Measurements from ENCODE around the gene MXD3.
"Not testable (repeated sequence)": the region's sequence is repeated elsewhere in the genome, so short reads cannot be mapped to it uniquely, and the experiment has no call there.

MXD3 gene

DNA sequence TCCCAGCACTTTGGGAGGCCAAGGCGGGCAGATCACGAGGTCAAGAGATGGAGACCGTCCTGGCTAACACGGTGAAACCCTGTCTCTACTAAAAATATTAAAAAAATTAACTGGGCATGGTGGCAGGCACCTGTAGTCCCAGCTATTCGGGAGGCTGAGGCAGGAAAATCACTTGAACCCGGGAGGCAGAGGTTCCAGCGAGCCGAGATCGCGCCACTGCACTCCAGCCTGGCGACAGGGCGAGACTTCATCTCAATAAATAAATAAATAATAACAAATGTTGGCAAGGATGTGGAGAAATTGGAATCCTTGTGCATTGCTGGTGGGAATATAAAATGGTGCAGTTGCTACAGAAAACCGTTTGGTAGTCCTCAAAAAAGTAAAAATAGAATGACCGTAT, 31.3 kb upstream of the MXD3 start:
- not testable (repeated sequence) for DNase-seq

DNA sequence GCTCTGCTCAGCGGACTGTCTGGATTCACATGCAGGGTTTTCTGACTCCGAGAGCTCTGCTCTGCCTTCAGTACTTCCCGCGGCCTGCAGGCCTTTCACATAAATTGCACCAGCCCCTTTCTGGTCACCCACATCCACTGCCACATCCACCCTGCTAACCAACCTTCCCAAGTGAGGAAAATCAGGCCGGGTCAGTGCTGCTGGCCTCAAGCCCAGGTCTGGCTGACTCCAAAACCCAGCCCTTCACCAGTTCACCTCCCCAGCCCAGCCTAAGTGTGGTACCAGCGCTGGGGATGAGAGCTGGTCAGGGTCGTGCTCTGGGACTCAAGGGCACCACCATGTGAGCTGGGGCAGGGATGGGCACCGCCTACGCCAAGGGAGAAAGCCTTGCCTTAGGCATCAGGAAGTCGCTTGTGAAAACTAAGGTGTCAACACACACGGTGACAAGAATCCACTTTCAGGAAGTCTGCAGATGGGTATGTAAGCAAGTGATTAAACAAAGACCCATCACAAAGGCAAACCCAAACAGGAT, 27.5 kb upstream of the MXD3 start:
- DNase-seq, result no peak

- DNase-seq, result no peak
These were observed 26.8 kb upstream of the MXD3 start for GRCh38 chr5:177338251-177339106.

- DNase-seq, result no peak
These were observed 25.2 kb upstream of the MXD3 start for GRCh38 chr5:177336603-177337494.

- DNase-seq, result no peak
These were observed 24.4 kb upstream of the MXD3 start for GRCh38 chr5:177336112-177336511.

DNA sequence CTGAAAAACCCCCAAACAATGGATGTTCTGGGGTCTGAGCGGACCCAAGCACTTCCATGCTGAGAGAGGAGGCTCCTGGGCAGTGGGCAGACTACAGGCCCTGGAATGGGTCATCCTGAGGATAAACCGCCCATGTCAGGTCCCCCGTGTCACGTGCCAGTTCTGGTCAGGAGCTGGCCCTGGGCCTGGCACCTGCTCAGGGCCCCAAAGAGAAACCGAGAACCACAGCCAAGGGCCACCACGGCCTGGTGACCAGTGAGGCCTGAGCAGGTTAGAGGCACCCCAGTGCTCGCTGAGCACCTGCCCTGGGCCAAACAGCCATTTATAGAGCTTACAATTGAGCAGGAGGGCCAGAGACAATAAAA, 24.0 kb upstream of the MXD3 start:
- DNase-seq, result no peak

DNA sequence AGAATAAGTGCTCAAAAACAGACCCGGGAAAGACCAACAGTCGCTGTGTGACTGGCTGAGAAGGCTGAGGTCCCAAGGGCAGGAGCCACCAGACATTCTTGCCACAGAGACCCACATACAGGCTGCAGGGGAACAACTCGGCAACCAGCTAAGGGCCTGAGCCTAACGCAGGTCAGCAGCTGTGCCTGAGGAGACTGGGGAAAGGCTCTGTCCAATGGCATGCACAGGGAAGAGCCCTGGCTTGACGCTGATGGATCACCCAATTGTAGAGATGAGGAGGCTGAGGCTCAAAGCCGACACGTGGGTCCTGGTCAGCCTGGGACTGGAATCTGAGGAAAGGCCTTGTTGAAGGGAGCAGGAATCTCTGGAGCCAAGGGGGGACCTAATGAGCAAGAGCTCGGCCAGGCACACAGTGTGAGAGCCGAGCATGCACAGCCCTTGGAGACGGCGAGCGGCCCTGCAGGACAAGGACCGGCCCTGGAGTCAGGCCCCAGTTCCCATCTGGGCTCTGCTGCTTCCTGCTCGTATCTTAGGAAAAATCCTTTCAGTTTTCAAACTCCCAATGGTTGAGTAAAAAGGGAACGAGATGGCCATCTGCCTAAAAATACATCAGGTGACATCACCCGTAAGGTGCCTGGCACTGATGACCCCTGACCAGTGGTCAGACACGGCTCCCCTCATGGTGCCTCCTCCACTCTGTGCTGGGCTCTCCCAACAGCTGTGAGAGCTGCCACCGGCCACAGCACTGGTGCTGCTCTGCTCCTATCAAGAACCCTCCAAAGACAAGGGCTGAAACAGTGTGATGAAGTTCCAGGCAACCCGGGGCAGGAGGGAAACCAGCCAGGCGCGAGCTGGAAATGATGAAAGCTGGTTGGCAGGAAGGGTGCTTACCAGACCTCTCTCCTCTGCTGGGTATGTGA, 23.3 kb upstream of the MXD3 start:
- no peak for DNase-seq

- no peak for DNase-seq
These were observed 22.5 kb upstream of the MXD3 start for GRCh38 chr5:177334155-177334551.

DNA sequence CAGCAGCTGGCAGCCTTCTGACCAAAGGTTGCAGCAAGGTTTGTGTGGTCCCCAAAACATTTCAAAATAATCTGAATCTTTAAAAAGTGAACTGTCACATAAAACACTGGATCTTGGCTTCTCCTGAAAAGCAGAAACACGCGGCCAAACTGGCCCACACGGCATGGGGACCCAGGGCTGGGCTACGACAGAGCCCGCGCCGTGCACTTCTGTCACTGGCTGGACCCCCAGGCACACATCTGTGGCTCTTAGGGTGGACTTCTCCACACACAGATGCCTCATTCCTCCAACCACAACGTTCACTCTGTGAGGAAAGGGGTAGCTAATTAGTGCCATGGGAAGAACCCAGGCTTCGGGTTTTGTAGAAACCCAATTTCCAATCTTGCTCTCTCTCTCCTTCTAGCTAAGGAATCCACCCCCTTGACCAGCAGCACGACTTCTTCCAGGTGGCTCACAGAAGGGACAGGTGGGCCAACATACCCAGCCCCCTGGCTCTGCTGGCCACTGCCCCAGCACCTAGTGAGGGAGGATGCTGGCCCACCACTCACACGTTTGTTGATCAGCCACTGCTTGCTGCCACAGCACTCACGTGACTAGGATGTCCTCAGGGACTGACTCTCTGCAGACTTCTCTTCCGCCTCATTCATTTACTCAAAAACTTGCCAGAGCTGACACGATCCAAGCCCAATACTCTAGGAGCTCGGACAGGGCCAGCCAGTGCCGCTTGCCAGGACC, 21.9 kb upstream of the MXD3 start:
- no peak for DNase-seq

DNA sequence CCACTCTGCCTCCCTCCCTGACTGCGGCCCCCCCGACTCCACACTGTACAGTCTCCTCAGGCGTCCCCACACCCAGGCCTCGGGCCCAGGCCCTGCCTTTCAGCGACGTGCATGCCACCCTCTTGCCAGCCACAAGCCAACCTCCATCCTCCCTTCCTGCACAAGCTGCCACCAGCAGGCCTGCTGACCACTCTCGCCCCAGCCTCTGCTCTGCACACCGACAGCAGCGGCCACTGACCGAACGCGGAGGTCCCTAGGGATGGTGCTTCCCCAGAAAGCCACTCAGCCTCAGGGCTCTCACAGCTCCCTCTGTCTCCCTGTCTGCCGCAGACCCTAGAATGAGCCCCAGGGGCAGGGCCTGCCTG, 21.2 kb upstream of the MXD3 start:
- DNase-seq, result no peak

DNA sequence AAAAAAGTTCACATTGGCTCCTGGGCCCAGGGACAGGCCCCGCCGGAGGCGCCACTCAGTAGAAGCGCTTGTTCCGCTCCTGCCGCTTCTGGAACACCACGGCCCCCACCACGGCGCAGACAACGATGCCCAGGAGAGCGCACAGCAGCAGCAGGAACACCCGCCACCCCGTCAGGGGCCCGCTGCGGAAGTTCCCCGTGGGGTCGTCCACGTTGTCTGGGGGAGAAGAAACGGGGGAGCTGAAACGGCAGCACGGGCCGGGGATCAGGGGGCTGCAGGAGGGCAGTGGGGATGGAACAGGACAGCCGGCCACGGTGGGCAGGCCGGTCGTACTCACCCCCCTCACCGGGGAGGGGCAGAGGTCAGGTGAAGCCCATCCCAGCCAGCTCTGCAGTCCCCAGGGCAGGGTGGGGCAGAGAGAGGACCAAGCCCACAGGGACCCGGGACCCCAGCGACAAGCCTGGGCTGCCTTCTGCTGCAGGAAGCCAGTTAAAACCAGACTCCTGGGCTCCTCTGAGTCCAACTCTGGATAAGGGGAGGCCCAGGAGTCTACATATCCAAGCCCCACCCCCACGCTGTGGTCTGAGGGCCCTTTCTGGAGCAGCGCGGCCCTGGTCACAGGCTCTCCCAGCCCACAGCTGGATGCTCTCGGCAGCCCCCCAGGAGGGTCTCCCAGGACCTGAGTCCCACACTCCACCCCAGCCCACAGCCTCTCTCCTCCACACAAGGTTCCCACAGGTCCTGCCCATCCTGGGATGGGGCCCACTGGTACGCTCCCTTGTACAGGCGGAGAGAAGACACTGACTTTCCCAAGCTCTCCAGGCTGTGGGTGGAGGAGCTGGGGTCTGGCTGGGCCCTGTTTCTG, 20.6 kb upstream of the MXD3 start:
- no peak for DNase-seq

DNA sequence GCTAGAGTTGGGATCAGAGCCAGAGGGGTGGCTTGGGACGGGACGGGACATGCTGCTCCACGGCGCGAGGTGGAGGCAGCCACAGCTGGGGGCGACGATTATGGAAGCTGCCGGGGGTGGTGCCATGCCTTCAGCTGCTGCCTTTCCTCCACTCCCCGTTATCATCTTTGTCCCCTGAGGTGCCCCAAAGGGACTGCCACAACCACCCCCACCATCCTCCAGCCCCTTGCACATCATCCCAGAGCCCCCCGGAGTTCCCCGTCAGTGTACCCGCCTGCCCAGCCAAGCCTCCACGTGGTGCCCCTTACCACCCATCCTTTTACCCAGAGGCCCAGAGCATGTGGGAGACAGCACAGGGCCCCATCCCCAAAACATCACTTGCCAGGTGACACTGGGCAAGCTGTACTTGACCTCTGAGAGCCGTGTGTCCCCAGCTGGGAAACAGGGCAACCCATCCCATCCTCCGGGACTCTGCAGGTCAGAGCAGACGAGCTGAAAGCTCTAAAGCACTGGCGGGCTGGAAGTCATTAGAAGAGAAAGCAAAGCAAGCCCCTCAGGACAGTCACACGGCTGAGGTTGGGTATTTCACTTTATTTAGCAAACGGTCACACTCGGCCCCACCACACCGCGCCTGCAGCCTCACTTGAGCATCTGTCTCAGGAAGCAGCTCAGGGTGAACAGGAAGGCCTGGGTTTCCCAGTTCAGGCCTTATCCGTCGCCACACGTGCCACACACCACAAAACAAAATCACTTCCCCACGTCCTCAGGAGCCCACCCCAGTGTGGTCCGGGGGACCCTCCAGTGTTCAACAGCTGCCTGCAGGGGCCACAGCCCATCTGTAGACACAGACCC, 19.5 kb upstream of the MXD3 start:
- no peak for DNase-seq

- DNase-seq, result no peak
These were observed 18.2 kb upstream of the MXD3 start for GRCh38 chr5:177329883-177330282.

DNA sequence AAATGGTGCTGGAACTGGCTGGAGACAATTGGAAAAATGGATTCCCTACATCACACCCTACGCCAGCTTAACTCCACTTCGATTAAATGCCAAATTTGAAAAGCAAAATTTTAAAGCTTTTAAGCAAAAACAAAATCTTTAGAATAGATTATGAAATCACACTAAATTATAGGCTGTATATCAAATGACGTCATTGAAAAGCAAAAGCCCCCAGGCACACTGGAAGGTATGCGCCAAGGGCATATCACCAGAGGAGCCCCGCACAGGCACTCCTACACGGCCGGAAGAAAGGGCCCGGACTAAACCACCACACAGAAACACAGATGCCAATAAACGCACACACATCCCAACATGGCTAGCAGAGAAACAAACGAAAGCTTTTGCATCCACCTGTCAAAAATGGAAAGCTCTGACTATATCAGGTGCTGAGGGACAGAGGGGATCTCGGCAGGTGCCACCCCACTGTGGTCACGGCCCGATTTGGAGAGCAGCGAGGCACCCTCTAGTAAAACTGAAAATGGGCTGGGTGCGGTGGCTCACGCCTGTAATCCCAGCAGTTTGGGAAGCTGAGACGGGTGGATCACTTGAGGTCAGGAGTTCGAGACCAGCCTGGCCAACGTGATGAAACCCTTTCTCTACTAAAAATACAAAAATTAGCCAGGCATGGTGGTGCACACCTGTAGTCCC, 17.0 kb upstream of the MXD3 start:
- DNase-seq, result no peak

DNA sequence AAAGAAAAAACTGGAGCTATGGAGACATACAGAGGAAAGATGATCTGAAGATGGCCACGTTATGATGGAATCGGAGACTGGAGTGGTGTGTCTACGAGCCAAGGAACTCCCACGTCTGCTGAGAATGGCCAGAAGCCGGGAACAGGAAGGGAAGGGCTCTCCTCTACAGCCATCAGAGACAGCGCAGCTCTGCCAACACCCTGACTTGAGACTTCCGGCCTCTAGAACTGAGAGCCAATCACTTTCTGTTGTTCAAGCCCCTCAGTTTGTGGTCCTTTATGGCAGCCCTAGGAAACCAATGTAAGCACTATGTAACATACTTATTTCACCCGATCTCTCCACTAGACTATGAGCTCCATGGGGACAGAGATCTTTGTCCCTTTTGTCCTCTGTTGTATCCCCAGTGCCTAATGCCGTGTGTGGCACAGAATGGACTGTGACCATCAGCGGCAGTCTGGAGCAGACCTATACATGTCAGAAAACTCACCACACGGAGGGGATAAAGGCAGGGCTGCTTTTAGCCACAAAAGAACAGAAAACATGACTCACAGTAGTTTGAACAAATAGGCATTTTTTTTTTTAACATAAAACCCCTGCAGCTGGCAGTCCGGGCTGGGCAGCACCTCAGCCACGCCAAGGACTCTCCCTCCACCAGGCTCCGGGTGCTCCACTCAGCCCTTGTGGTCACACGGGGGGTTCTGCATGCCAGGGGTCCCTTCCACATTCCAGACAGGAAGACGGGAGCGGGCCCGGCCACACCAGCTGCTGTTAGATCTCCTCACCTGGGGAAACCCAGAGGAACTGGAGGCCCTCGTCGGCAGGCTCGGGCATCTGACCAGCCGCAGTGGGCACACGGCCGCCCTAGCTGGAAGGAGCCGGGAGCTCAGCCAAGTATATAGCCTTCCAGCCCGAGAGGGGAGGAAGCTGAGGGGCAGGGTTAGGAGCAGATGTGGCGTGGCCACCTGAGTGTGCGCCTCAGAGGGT, 16.1 kb upstream of the MXD3 start:
- DNase-seq, result no peak

DNA sequence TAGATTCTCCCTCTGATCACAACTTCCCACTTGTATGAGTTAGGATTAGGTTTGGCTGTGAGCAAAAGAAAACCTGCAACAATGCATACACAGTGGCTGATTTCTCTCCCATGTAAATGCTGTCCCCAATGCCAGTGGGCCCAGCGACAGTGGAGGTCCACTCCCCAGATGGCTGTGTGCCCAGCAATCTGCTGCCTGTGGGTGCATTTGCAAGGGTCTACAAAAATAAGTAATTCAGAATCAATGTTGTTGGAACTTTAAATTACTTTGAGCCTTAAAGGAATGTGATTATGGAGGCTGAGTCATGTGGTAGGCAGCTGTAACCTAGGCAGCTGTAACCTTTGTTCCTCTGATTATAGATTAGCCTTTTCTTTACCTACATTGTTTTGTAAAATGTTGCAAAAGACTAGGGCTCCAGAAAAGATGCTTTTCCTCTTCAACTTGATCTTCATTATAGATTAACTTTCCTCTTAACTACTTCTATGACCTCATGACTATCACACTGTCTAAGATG, 14.2 kb upstream of the MXD3 start:
- DNase-seq, result no peak

GRCh38 chr5:177320879-177321278, 9.2 kb upstream of the MXD3 start:
- no peak for DNase-seq

All from cerebellar nuclear complex (tissue), 1 donor.